PC-3 (cell line): ENCODE results near the gene COL8A1. TPM values are rescaled to one million over a fixed set of nuclear protein-coding genes. Genes with fewer than 3 reads are reported as not detected.

Experiments
- ATAC-seq: fragments of 200-7000 bp; cut with Tn5 transposase; 2 replicates; pipeline ENCODE4 v1.9.1; 2020; ENCODE audit warnings: mild to moderate bottlenecking, moderate library complexity
- BruUV-seq: library from RNA; stranded (reverse); fragments of 400-500 nt; replicated peaks from 2 replicates; lab custom pipeline; 2021; lab: Mats Ljungman, UMichigan
- CTCF ChIA-PET: fragments of 300-600 bp; sonication (Branson Sonifier 250); formaldehyde crosslinking; loops from one replicate; lab custom pipeline; 2022; ENCODE audit warnings: antibody characterized with exemption; lab: Charles Lee
- POLR2A ChIA-PET: fragments of 300-600 bp; sonication (Branson Sonifier 250); formaldehyde crosslinking; loops from one replicate; lab custom pipeline; 2022; ENCODE audit warnings: antibody characterized with exemption; ENCODE audit not compliant: unreplicated experiment; lab: Charles Lee
- DNase-seq: peaks from one replicate; pipeline ENCODE4 v3.0.0-alpha.2; 2015
- H2AFZ ChIP-seq: fragments of 300-600 bp; sonication (generic); 2 replicates; pipeline ENCODE4 v1.6.0; 2016; ENCODE audit warnings: antibody characterized with exemption, low read length
- H3F3A ChIP-seq: fragments of 300-600 bp; sonication (generic); one replicate; pipeline ENCODE4 v1.6.0; 2017; ENCODE audit warnings: antibody characterized with exemption, low read length, control low read depth, mild to moderate bottlenecking; ENCODE audit not compliant: unreplicated experiment
- H3K27ac ChIP-seq: fragments of 300-600 bp; sonication (generic); 2 replicates; pipeline ENCODE4 v1.5.1; 2016; ENCODE audit warnings: mild to moderate bottlenecking, low read length
- H3K27me3 ChIP-seq: fragments of 300-600 bp; sonication (generic); 2 replicates; pipeline ENCODE4 v1.6.1; 2016; ENCODE audit warnings: low read length, mixed read lengths
- H3K36me3 ChIP-seq: fragments of 300-600 bp; sonication (generic); 2 replicates; pipeline ENCODE4 v1.6.1; 2016; ENCODE audit warnings: low read depth, mixed run types, low read length, mixed read lengths
- H3K4me1 ChIP-seq: fragments of 300-600 bp; sonication (generic); 2 replicates; pipeline ENCODE4 v1.5.1; 2016; ENCODE audit warnings: low read length; ENCODE audit not compliant: insufficient read depth
- H3K4me2 ChIP-seq: fragments of 300-600 bp; sonication (generic); 2 replicates; pipeline ENCODE4 v1.6.0; 2016; ENCODE audit warnings: low read length
- H3K4me3 ChIP-seq: fragments of 300-600 bp; sonication (generic); 2 replicates; pipeline ENCODE4 v1.5.1; 2016; ENCODE audit warnings: mild to moderate bottlenecking, low read length, mixed read lengths
- H3K79me2 ChIP-seq: fragments of 300-600 bp; sonication (generic); 2 replicates; pipeline ENCODE4 v1.6.1; 2017; ENCODE audit warnings: low read length, mixed read lengths
- H3K9ac ChIP-seq: fragments of 300-600 bp; sonication (generic); 2 replicates; pipeline ENCODE4 v1.6.0; 2016; ENCODE audit warnings: mild to moderate bottlenecking, low read length
- H3K9me2 ChIP-seq: fragments of 300-600 bp; sonication (generic); replicated peaks from 2 replicates; pipeline ENCODE4 v1.6.1; 2016; ENCODE audit warnings: mixed run types, low read length, mixed read lengths
- H3K9me3 ChIP-seq: fragments of 300-600 bp; sonication (generic); 2 replicates; pipeline ENCODE4 v1.6.1; 2016; ENCODE audit warnings: low read length, mixed read lengths
- H4K20me1 ChIP-seq: fragments of 300-600 bp; sonication (generic); 2 replicates; pipeline ENCODE4 v1.6.1; 2016; ENCODE audit warnings: low read length, mixed read lengths
- CTCF ChIP-seq: fragments of 300-600 bp; sonication (generic); conservative IDR thresholded peaks from 2 replicates; pipeline ENCODE4 v1.5.1; 2017; ENCODE audit warnings: antibody characterized with exemption, low read depth, mild to moderate bottlenecking, low read length
- EZH2 ChIP-seq: fragments of 300-600 bp; sonication (generic); IDR thresholded peaks from one replicate; pipeline ENCODE4 v1.6.1; 2017; ENCODE audit warnings: antibody characterized with exemption, mild to moderate bottlenecking, low read length; ENCODE audit not compliant: unreplicated experiment
- EZH2phosphoT487 ChIP-seq: fragments of 300-600 bp; sonication (generic); IDR thresholded peaks from 2 replicates; pipeline ENCODE4 v1.6.1; 2018; ENCODE audit warnings: mild to moderate bottlenecking, antibody characterized with exemption, low read length, borderline replicate concordance
- intact Hi-C: fragments of 100-400 bp; cut with micrococcal nuclease; formaldehyde crosslinking; loops from 2 replicates; pipeline ENCODE4 v1.9.0; 2023
- total RNA-seq: library from RNA; depleted of rRNA; stranded (reverse); fragments of >200 nt; gene quantifications from 2 replicates; pipeline ENCODE4 v1.2.3, GENCODE V29; 2014

COL8A1 gene
- total RNA-seq, 1 experiment from 2014 or later: 2.4 TPM

GRCh38 chr3:99644017-99644416 is 5.6 kb downstream of the COL8A1 start:
- no peaks in the 10 kb centered on the region for H3K9me2 ChIP-seq
- H3K9ac ChIP-seq: no peak overlapping the region
- CTCF ChIA-PET: interaction anchor here (1.5 kb wide), 1 partner anchor 104 kb away, joined by 3 read pairs; no protein-coding TSS in a partner anchor
- H3K36me3 ChIP-seq: no peaks in the 10 kb centered on the region
- ATAC-seq: no peak
- H3F3A ChIP-seq: no peaks in the 10 kb centered on the region
- intact Hi-C loops: loop anchor here (2.0 kb wide), 1 partner anchor 43 kb away; no protein-coding TSS in a partner anchor
- POLR2A ChIA-PET: no interaction called here
- no peaks in the 10 kb centered on the region for H4K20me1 ChIP-seq
- H3K4me3 ChIP-seq: no peak overlapping the region
- DNase-seq: no peak
- no peaks in the 10 kb centered on the region for H3K27me3 ChIP-seq
- no TSS peak for BruUV-seq
- no peak overlapping the region for H3K27ac ChIP-seq
- TF ChIP-seq EZH2: no peak
- TF ChIP-seq EZH2phosphoT487: no peak
- TF ChIP-seq CTCF: no peak
- no peak overlapping the region for H3K4me2 ChIP-seq
- H2AFZ ChIP-seq: no peak overlapping the region
- H3K9me3 ChIP-seq: no peaks in the 10 kb centered on the region
- no peaks in the 10 kb centered on the region for H3K79me2 ChIP-seq
- H3K4me1 ChIP-seq: peaks cover 28% of the 10 kb centered on the region

GRCh38 chr3:99644746-99645145 is 6.4 kb downstream of the COL8A1 start:
- TF ChIP-seq CTCF (no peak), EZH2 (no peak), EZH2phosphoT487 (no peak)
- POLR2A ChIA-PET: no interaction called here
- H3K9ac ChIP-seq: no peak overlapping the region
- DNase-seq: no peak
- no peaks in the 10 kb centered on the region for H3K79me2 ChIP-seq
- H3K9me3 ChIP-seq: no peaks in the 10 kb centered on the region
- BruUV-seq: no TSS peak
- ATAC-seq: no peak
- no peak overlapping the region for H3K27ac ChIP-seq
- no peak overlapping the region for H3K4me3 ChIP-seq
- CTCF ChIA-PET: interaction anchor here (0.6 to 1.5 kb wide), 2 partner anchors 103 to 235 kb away, joined by 3 read pairs; no protein-coding TSS in a partner anchor
- no peaks in the 10 kb centered on the region for H4K20me1 ChIP-seq
- no peaks in the 10 kb centered on the region for H3F3A ChIP-seq
- no peaks in the 10 kb centered on the region for H3K36me3 ChIP-seq
- intact Hi-C loops: loop anchor here (1.0 to 2.0 kb wide), 3 partner anchors 42 to 145 kb away; no protein-coding TSS in a partner anchor
- no peaks in the 10 kb centered on the region for H3K27me3 ChIP-seq
- H3K9me2 ChIP-seq: no peaks in the 10 kb centered on the region
- H2AFZ ChIP-seq: no peak overlapping the region
- peaks cover 29% of the 10 kb centered on the region for H3K4me1 ChIP-seq
- H3K4me2 ChIP-seq: no peak overlapping the region
